Stimulated activated CD4-positive, alpha-beta T cell treated with anti-CD3 and anti-CD28 coated beads, Interleukin-15, amount 100 ng/mL, for 1 hour (primary cell): Measurements from ENCODE around the gene GGT5.
"Not testable (repeated sequence)": the region's sequence is repeated elsewhere in the genome, so short reads cannot be mapped to it uniquely, and the experiment has no call there.

Experiments used
- DNase-seq, 2 donors: peaks; one replicate each; pipeline ENCODE4 v3.0.0-alpha.2; 2020; ENCODE audit warnings: low read depth in 1 of 2, low spot score in 1 of 2

GGT5 gene

GRCh38 chr22:24264329-24264896 is 19.5 kb upstream of the GGT5 start:
- not testable (repeated sequence) for DNase-seq

DNA sequence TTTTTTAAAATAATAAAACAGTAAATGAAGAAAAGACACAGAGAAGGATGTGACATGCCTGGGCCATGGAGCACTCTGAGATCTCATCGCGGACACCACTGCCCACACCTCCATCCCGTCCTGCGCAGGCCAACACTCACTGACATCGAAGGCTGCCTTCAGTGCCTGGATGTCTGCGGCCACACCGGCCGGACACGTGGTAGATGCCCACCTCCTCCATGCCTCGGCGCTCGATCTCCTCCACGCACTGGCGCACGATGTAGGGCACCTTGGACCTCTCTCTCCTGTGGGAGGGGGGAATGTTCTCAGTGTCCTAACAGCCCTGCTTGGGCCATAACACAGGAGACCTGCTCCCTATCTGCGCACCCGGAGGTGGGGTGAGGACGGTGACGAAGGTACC is 18.6 kb upstream of the GGT5 start:
- DNase-seq: not testable (repeated sequence)

- DNase-seq: not testable (repeated sequence)
These were observed 17.4 kb upstream of the GGT5 start for GRCh38 chr22:24262185-24262749.

DNA sequence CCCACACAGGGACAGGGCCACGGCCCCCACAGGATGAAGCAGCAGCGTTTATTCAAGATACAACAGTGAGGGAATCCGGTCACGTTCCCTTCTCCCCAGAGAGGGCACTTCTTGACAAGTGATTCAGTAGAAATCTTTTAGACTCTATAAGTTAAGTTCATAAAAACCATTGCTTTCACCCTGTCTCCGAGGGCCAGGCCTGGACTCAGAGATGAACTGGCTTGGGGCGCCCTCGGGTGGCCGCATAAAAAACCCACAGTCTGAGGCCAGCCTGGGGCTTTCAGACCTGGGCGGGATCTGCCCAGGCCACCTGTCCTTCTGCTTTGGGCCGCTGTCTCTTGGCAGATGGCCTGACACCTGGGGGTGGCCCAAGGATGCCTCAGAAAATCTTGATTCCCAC is 14.6 kb upstream of the GGT5 start:
- peak; percentile 41 to 49 for DNase-seq

- DNase-seq: not testable (repeated sequence)
These were observed 11.9 kb upstream of the GGT5 start for GRCh38 chr22:24256736-24257135.

GRCh38 chr22:24256136-24256535 is 11.3 kb upstream of the GGT5 start:
- not testable (repeated sequence) for DNase-seq

DNA sequence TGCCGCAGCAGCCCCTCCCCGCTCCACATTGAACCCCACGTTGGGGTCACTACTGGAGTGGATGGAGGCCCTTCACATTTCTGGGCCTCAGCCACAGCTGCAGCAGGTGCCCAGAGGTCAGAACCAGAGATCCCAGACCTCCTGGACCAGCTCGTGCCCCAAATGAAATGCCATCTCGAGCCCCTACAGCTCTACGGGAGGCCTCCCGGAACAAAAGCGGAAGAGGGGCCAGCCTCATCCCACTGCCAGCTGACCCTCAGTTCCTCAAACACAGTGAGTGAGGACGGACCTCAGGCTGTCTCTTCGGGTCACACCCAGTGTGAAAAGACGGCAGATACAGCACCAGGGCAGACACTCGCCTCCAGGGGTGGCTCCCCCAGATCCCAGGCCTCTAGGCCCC is 8.2 kb upstream of the GGT5 start:
- DNase-seq: not testable (repeated sequence)

- not testable (repeated sequence) for DNase-seq
These were observed 6.4 kb upstream of the GGT5 start for GRCh38 chr22:24251286-24251685.

DNA sequence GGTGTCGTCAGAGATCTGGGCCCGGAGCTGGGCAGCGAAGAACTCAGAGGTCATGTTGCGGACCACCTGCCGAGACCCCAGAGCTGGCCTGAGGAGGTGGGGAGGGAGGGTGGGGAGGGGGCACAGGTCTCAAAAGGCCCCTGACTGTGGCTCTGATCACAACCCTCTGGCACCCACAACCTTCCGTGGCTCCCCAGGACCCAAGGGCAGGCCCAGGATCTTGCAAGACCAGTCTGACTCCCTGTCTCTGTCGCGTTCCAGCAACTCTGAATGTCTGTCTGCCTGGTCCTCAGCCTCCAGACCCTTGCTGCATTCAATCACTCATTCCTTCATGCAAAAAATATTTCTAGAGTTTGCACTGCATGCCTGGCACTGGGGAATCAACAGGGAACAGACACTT is 4.5 kb upstream of the GGT5 start:
- DNase-seq: not testable (repeated sequence)

- DNase-seq: not testable (repeated sequence)
These were observed 3.7 kb upstream of the GGT5 start for GRCh38 chr22:24248611-24249010.

DNA sequence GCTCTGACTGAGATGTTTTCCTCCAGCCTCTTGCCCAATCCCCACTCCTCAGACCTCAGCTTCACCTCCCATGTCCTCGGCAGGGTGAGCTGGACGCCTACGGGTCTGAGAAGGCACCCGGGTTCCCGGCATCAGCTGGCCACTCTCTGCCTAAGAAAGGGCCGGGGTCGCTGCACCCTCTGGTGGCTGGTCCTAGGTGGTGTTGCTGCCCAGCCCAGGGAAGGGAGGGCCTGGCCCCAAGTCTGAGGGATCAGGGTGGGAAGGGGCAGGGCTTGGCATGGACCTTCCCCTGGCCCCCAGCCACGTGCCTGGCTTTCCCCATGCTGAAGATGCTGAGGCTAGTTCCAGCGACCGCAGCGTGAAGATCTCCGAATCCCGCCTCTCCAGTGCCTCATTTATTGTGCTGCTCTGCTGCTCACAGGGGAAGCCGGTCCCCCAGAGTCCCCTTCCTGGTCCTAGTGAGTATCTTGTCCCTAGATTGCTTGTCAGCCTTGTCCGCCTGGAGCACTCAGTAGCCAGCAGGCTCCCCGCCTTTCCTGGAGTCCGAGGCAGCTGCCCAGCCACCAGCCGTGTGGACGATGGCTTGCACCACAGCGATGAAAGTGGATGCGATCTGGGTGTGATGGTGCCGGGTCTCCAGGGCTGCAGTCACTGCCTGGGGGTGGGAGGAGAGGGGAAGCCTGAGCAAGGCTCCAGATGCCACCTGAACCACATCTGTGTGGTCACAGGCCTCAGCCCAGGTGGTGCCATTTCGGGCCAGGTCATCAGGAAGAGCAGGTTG is 2.9 kb upstream of the GGT5 start:
- peak in 1 of 2 donors; percentile 25 for DNase-seq

GRCh38 chr22:24247011-24247507 is 2.2 kb upstream of the GGT5 start:
- DNase-seq: no peak

DNA sequence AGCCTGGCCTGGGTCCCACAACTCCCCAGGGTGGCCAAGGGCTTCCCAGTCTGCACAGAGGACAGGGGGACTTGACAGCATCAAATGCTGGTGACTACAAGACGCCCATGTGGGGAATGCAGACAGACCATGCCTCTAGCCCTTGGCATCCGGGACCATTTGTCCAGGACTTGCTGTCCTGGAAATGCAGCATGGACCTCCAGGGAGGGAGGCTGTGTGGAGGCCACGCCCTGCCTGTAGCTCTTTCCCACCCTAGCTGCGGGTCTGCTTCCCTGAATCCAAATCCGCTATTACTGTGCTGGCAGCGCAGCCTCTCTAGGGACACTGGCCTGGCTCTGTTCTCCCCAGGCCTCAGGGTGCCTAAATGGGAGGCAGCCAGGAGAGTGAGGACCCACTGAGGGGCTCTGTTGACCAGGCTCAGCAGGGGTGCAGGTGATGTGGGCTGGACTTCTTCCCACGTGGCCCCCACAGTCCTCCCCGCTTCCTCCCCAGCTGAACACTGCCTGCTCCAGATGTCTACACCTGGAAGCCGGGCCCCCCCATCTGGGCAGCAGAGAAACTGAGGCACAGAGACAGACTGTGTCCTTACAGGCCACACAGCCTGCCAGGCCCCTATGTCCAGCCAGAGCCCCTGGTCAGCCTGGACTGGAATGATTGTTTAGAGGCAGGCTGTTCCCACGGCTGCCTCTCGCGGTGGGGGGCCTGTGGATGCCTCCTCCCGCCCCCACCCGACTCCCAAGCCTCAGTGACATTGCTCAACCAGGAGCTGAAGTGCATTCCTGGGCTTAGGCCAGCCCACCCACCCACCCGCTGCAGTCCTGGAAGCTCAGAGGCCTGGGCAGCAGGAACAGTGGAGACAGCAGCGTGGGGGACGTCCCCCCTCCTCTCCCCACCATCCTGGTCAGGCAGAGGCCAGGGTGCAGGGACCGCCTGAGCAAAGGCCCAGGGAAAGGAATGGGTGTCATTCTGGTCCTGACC is 991 bp upstream of the GGT5 start:
- DNase-seq: not testable (repeated sequence)

GRCh38 chr22:24244144-24244787 is 616 bp downstream of the GGT5 start:
- DNase-seq: no peak

- not testable (repeated sequence) for DNase-seq
These were observed 1.5 kb downstream of the GGT5 start for GRCh38 chr22:24243417-24243816.

- DNase-seq: not testable (repeated sequence)
These were observed 3.7 kb downstream of the GGT5 start for GRCh38 chr22:24240985-24241692.

- DNase-seq: no peak
These were observed 4.5 kb downstream of the GGT5 start for GRCh38 chr22:24240381-24240780.

- DNase-seq: not testable (repeated sequence)
These were observed 6.7 kb downstream of the GGT5 start for GRCh38 chr22:24238101-24238694.

GRCh38 chr22:24236656-24237055 is 8.2 kb downstream of the GGT5 start:
- DNase-seq: no peak
